Measurements from ENCODE around the gene GRM5.

Gene GRM5

GRCh38 chr11:88704485-88704884 is 361.3 kb downstream of the GRM5 start:
- no peak for DNase-seq (ENCODE audit: low read depth, low spot score)

- no peak for DNase-seq (ENCODE audit: low read depth, low spot score)
These were observed 364.0 kb downstream of the GRM5 start for GRCh38 chr11:88701816-88702215.

GRCh38 chr11:88697139-88697538 is 368.6 kb downstream of the GRM5 start:
- DNase-seq (ENCODE audit: low read depth, low spot score): no peak

- DNase-seq (ENCODE audit: low read depth, low spot score): peak; percentile 5
These were observed 369.9 kb downstream of the GRM5 start for GRCh38 chr11:88695689-88696414.

GRCh38 chr11:88692306-88693086 is 373.3 kb downstream of the GRM5 start:
- no peak for DNase-seq (ENCODE audit: low read depth, low spot score)

- DNase-seq (ENCODE audit: low read depth, low spot score): no peak
These were observed 376.1 kb downstream of the GRM5 start for GRCh38 chr11:88689548-88690240.

GRCh38 chr11:88683024-88683423 is 382.8 kb downstream of the GRM5 start:
- no peak for DNase-seq (ENCODE audit: low read depth, low spot score)

GRCh38 chr11:88680806-88681205 is 385.0 kb downstream of the GRM5 start:
- DNase-seq (ENCODE audit: low read depth, low spot score): no peak

GRCh38 chr11:88666364-88666763 is 399.4 kb downstream of the GRM5 start:
- no peak for DNase-seq (ENCODE audit: low read depth, low spot score)

GRCh38 chr11:88657076-88657738 is 408.6 kb downstream of the GRM5 start:
- DNase-seq (ENCODE audit: low read depth, low spot score): no peak

GRCh38 chr11:88656283-88656682 is 409.5 kb downstream of the GRM5 start:
- DNase-seq (ENCODE audit: low read depth, low spot score): no peak

GRCh38 chr11:88655656-88656055 is 410.1 kb downstream of the GRM5 start:
- DNase-seq (ENCODE audit: low read depth, low spot score): no peak

GRCh38 chr11:88655196-88655595 is 410.6 kb downstream of the GRM5 start:
- DNase-seq (ENCODE audit: low read depth, low spot score): no peak

GRCh38 chr11:88651556-88651955 is 414.2 kb downstream of the GRM5 start:
- no peak for DNase-seq (ENCODE audit: low read depth, low spot score)

GRCh38 chr11:88644724-88645123 is 421.1 kb downstream of the GRM5 start:
- no peak for DNase-seq (ENCODE audit: low read depth, low spot score)

GRCh38 chr11:88632163-88632562 is 433.6 kb downstream of the GRM5 start:
- DNase-seq (ENCODE audit: low read depth, low spot score): no peak

GRCh38 chr11:88631497-88631896 is 434.3 kb downstream of the GRM5 start:
- DNase-seq (ENCODE audit: low read depth, low spot score): no peak

GRCh38 chr11:88629496-88629895 is 436.3 kb downstream of the GRM5 start:
- no peak for DNase-seq (ENCODE audit: low read depth, low spot score)

GRCh38 chr11:88626216-88626615 is 439.6 kb downstream of the GRM5 start:
- no peak for DNase-seq (ENCODE audit: low read depth, low spot score)

GRCh38 chr11:88623531-88623930 is 442.3 kb downstream of the GRM5 start:
- DNase-seq (ENCODE audit: low read depth, low spot score): no peak

GRCh38 chr11:88620568-88621130 is 445.1 kb downstream of the GRM5 start:
- DNase-seq (ENCODE audit: low read depth, low spot score): no peak
